Transverse colon (tissue), 4 donors: ENCODE results near the gene ZNF35. TPM values are rescaled to one million over a fixed set of nuclear protein-coding genes. Genes with fewer than 3 reads are reported as not detected.
A peak's percentile ranks its signal among the peaks of the same experiment; 100 is the strongest.

Experiments used
- DNase-seq: peaks from one replicate; pipeline ENCODE4 v3.0.0-alpha.2; 2019
- H3K27ac ChIP-seq, 4 donors: fragments of 200-600 bp; sonication (generic); 2 replicates each; pipeline ENCODE4 v1.5.1; 2016 to 2018; ENCODE audit warnings: inconsistent platforms in 4 of 4
- H3K27me3 ChIP-seq: fragments of 200-600 bp; sonication (generic); 2 replicates; pipeline ENCODE4 v1.5.1; 2017; ENCODE audit warnings: inconsistent platforms
- H3K36me3 ChIP-seq, 4 donors: fragments of 200-600 bp; sonication (generic); 2 replicates each; pipeline ENCODE4 v1.5.1; 2017 to 2019; ENCODE audit warnings: inconsistent platforms in 4 of 4
- H3K4me1 ChIP-seq, 4 donors: fragments of 200-600 bp; sonication (generic); 2 replicates each; pipeline ENCODE4 v1.5.1; 2017 to 2020; ENCODE audit warnings: inconsistent platforms in 4 of 4
- H3K4me3 ChIP-seq, 4 donors: fragments of 200-600 bp; sonication (generic); 1 replicate in 1 of 4; 2 replicates in 3 of 4; pipeline versions ENCODE4 v1.5.1 to v1.6.1; 2017 to 2019; ENCODE audit warnings: inconsistent platforms in 4 of 4
- H3K9me3 ChIP-seq, 2 donors: fragments of 200-600 bp; sonication (generic); 2 replicates each; pipeline ENCODE4 v1.5.1; 2017 to 2019; ENCODE audit warnings: inconsistent platforms in 2 of 2
- CTCF ChIP-seq, 5 experiments: fragments of 200-600 bp in 3 of 5; fragments of 450-650 bp in 2 of 5; sonication (generic) in 3 of 5; IDR thresholded peaks; 1 replicate in 2 of 5; 2 replicates in 3 of 5; pipeline ENCODE4 v1.5.1; 2016 to 2017; ENCODE audit warnings: antibody characterized with exemption in 5 of 5, inconsistent platforms in 3 of 5, mild to moderate bottlenecking in 2 of 5, moderate library complexity in 1 of 5
- EP300 ChIP-seq: sonication (generic); formaldehyde crosslinking; IDR thresholded peaks from one replicate; pipeline ENCODE4 v1.6.1; 2017; ENCODE audit warnings: antibody characterized with exemption, low read depth
- POLR2A ChIP-seq: fragments of 450-650 bp; IDR thresholded peaks from one replicate; pipeline ENCODE4 v1.6.1; 2016; ENCODE audit warnings: antibody characterized with exemption, mild to moderate bottlenecking, moderate library complexity
- POLR2AphosphoS5 ChIP-seq, 3 donors: sonication (generic); formaldehyde crosslinking; IDR thresholded peaks; one replicate each; pipeline ENCODE4 v1.6.1; 2016; ENCODE audit warnings: antibody characterized with exemption in 3 of 3
- WGBS, 2 donors: methylation state at CpG; one replicate each; pipeline ENCODE4 v1.1.5; 2018; ENCODE audit warnings: low coverage in 1 of 2; 5-methylcytosine and 5-hydroxymethylcytosine counted together
- in situ Hi-C, 4 donors: fragments of 200-750 bp; cut with MboI; loops; one replicate each; pipeline versions ENCODE4 v1.15.0 to v1.15.1; 2017; ENCODE audit warnings: low sequenced_read_pairs in 3 of 4, low pct_ligation_motif_present in 1 of 4, low pct_unique_long_range_greater_than_20kb in 1 of 4
- intact Hi-C: fragments of 100-400 bp; cut with DNase I; formaldehyde crosslinking; loops from one replicate; pipeline ENCODE4 v1.15.1; 2023; ENCODE audit warnings: low total_unique reads
- total RNA-seq, 4 donors: library from RNA; depleted of rRNA; stranded (reverse); fragments of >200 nt; gene quantifications; one replicate each; pipeline ENCODE4 v1.1.0, GENCODE V29; 2016

Gene ZNF35
- total RNA-seq, 4 donors from 2014 or later, result 1.00 to 6.8 (median 5.9) TPM; not detected in 1

GRCh38 chr3:44682182-44682896, 33.8 kb downstream of the ZNF35 start:
- intact Hi-C loops, result no loop called here

GRCh38 chr3:44685128-44685800, 36.7 kb downstream of the ZNF35 start:
- Histone ChIP-seq H3K27ac (peak overlapping the region in 3 of 4 donors; percentile 50 to 53 (median 53)), H3K27me3 (peaks cover 25% of the 10 kb centered on the region), H3K4me3 (peak overlapping the region; percentile 54 to 80 (median 74)), H3K36me3 (no peaks in the 10 kb centered on the region), H3K4me1 (peaks cover 0 to 6% (median 3%) of the 10 kb centered on the region in 4 donors), H3K9me3 (no peaks in the 10 kb centered on the region)
- TF ChIP-seq EP300 (no peak), POLR2A (no peak), POLR2AphosphoS5 (IDR thresholded peaks at IDR 0.05) (peak in 2 of 3 donors; percentile 14 to 24)
- in situ Hi-C loops, result no loop called here
- WGBS, 2 donors, result 8 to 11% methylated on average over 10 to 40 of the region's 48 CpGs
- DNase-seq, result peak; percentile 76
- intact Hi-C loops, result no loop called here

More at GRCh38 chr3:44682182-44682896, 33.8 kb downstream of the ZNF35 start:
- no peaks in the 10 kb centered on the region for H3K36me3 ChIP-seq
- DNase-seq, result no peak
- H3K4me3 ChIP-seq, result no peak overlapping the region
- peaks cover 0 to 6% (median 3%) of the 10 kb centered on the region in 4 donors for H3K4me1 ChIP-seq
- H3K9me3 ChIP-seq, result no peaks in the 10 kb centered on the region
- H3K27ac ChIP-seq, result no peak overlapping the region
- H3K27me3 ChIP-seq, result no peaks in the 10 kb centered on the region
- WGBS, 2 donors, result 83 to 88% methylated on average over 2 of the region's 2 CpGs
- TF ChIP-seq EP300 (no peak), POLR2A (no peak), CTCF (IDR thresholded peaks at IDR 0.05) (no peak), POLR2AphosphoS5 (IDR thresholded peaks at IDR 0.05) (no peak)
- in situ Hi-C loops, result no loop called here

GRCh38 chr3:44687898-44688297, 39.4 kb downstream of the ZNF35 start:
- Histone ChIP-seq H3K4me1 (peaks cover 0 to 6% (median 3%) of the 10 kb centered on the region in 4 donors), H3K36me3 (no peaks in the 10 kb centered on the region), H3K4me3 (no peak overlapping the region), H3K27me3 (peaks cover 51% of the 10 kb centered on the region), H3K9me3 (no peaks in the 10 kb centered on the region), H3K27ac (no peak overlapping the region)
- in situ Hi-C loops (no loop called here), intact Hi-C loops (no loop called here)
- TF ChIP-seq EP300, result no peak
- TF ChIP-seq POLR2A, result no peak
- TF ChIP-seq CTCF (IDR thresholded peaks at IDR 0.05), result no peak
- no peak for TF ChIP-seq POLR2AphosphoS5 (IDR thresholded peaks at IDR 0.05)
- DNase-seq, result no peak
- 10 to 27% methylated on average over 1 of the region's 1 CpG for WGBS, 2 donors

Other genes with a start within 250 kb of the ZNF35 start
- gene ZNF445, start 171.1 kb upstream of the ZNF35 start, total RNA-seq, result 10 to 100 TPM in 1 of 4 donors, 1 to 10 TPM in 3; 6.8 to 12.7 (median 8.6) TPM
- gene ZKSCAN7, start 93.5 kb upstream of the ZNF35 start, total RNA-seq, result 1 to 10 TPM in 2 of 4 donors, under 1 TPM in 2; 0.37 to 3.2 (median 1.0) TPM
- gene ZNF660, start 63.8 kb upstream of the ZNF35 start, total RNA-seq, result 1 to 10 TPM in 1 of 4 donors, under 1 TPM in 2, not detected in 1; 0.55 to 2.2 (median 0.79) TPM
- gene ZNF197, start 23.7 kb upstream of the ZNF35 start, total RNA-seq, result 10 to 100 TPM in 3 of 4 donors, 1 to 10 TPM in 1; 8.2 to 19.8 (median 12.4) TPM
- 10 to 100 TPM in 1 of 4 donors, 1 to 10 TPM in 3; 1.4 to 13.7 (median 4.7) TPM for gene ZNF502, start 63.9 kb downstream of the ZNF35 start, total RNA-seq
- gene ZNF501, start 80.9 kb downstream of the ZNF35 start, total RNA-seq, result 1 to 10 TPM in 3 of 4 donors, not detected in 1; 1.1 to 4.8 (median 2.6) TPM
- gene KIAA1143, start 112.9 kb downstream of the ZNF35 start, total RNA-seq, result 10 to 100 TPM in 2 of 4 donors, 1 to 10 TPM in 2; 5.6 to 18.3 (median 13.7) TPM
- 10 to 100 TPM in 1 of 4 donors, under 1 TPM in 2, not detected in 1; 0.95 to 11.5 (median 0.96) TPM for gene KIF15, start 113.1 kb downstream of the ZNF35 start, total RNA-seq
- gene TMEM42, start 213.2 kb downstream of the ZNF35 start, total RNA-seq, result 10 to 100 TPM in 3 of 4 donors, not detected in 1; 10.0 to 13.7 (median 12.3) TPM
- gene TGM4, start 225.9 kb downstream of the ZNF35 start, total RNA-seq, result not detected